Measurements from ENCODE around the gene EFCAB11. TPM values are rescaled to one million over a fixed set of nuclear protein-coding genes. Genes with fewer than 3 reads are reported as not detected.

EFCAB11 gene
- total and polyA plus RNA-seq, 2 donors (not counting 3 experiments of a cell fraction or from before 2014, with no cell fraction given), result 2.8 to 6.3 TPM

DNA sequence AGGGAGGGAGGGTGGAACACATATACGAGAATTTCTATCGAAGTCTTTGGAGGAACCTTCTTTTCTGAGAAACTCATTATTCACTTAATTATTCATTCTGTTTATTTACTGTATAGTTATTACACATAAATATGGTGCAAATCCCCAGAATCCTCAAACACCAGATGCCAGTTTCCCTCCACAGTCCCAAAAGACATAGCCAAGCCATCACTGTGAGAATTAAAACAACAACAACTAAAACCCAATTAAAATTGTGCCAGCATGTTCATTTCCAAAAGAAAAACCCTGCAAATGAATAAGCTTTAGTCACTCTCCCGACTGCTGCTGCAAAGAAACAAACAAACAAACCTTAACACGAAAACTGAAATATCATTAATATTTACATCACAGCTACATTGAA, 173.5 kb downstream of the EFCAB11 start:
- intact Hi-C loops (cut with micrococcal nuclease) (no loop called here), dilution Hi-C loops (cut with MboI; ENCODE audit: extremely low pct_ligation_motif_present, low sequenced_read_pairs) (no loop called here)
- BruUV-seq (replicated peaks), result no TSS peak

More for the DNA sequence above, 173.5 kb downstream of the EFCAB11 start:
- ChIA-PET POLR2A (no interaction called here), CTCF (interaction anchor here (0.7 kb wide), 1 partner anchor 155 kb away, joined by 3 read pairs; no protein-coding TSS in a partner anchor)
- Histone ChIP-seq H2AFZ (ENCODE audit: low read depth, low read length) (no peak overlapping the region), H4K20me1 (replicated peaks; ENCODE audit: control insufficient read depth, extremely low read depth, insufficient read depth, low read length) (no peaks in the 10 kb centered on the region), H3K9ac (replicated peaks; ENCODE audit: extremely low read depth, insufficient read depth, low read length) (no peak overlapping the region), H3K36me3 (ENCODE audit: control insufficient read depth in 2 of 2, extremely low read depth in 1 of 2, insufficient read depth in 2 of 2, low read length in 2 of 2) (no peaks in the 10 kb centered on the region), H3K9me1 (replicated peaks; ENCODE audit: control insufficient read depth, extremely low read depth, insufficient read depth, low read length) (no peaks in the 10 kb centered on the region), H3K9me3 (replicated peaks; ENCODE audit: control insufficient read depth, insufficient read depth, low read length) (no peaks in the 10 kb centered on the region), H3K79me2 (ENCODE audit: control insufficient read depth, insufficient read depth, low read length) (no peaks in the 10 kb centered on the region), H3K27me3 (ENCODE audit: control insufficient read depth in 2 of 2, insufficient read depth in 2 of 2, low read length in 2 of 2) (no peaks in the 10 kb centered on the region), H3K27ac (ENCODE audit: insufficient read depth, low read depth, low read length) (no peak overlapping the region), H3K4me2 (ENCODE audit: insufficient read depth, low read length) (no peak overlapping the region), H3K4me1 (ENCODE audit: control insufficient read depth, extremely low read depth, insufficient read depth, low read length) (no peaks in the 10 kb centered on the region), H3K4me3 (replicated peaks in 1 of 3; ENCODE audit: insufficient read depth in 1 of 3, low read depth in 1 of 3, low read length in 3 of 3) (no peak overlapping the region)
- FAIRE-seq, result no peak
- TF ChIP-seq, protein P1, sequence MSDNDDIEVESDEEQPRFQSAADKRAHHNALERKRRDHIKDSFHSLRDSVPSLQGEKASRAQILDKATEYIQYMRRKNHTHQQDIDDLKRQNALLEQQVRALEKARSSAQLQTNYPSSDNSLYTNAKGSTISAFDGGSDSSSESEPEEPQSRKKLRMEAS (IDR thresholded peaks at IDR 0.05; ENCODE audit: insufficient read depth, insufficient read length), result no peak
- TF ChIP-seq POLR2AphosphoS5 (IDR thresholded peaks at IDR 0.05; ENCODE audit: insufficient read depth, low read depth, low read length) (no peak), JUN (IDR thresholded peaks at IDR 0.05; ENCODE audit: borderline replicate concordance, insufficient read depth, insufficient read length, low read depth) (no peak), FOS (IDR thresholded peaks at IDR 0.05; ENCODE audit: borderline replicate concordance, insufficient read depth, low read length) (no peak), EZH2 (IDR thresholded peaks at IDR 0.05; ENCODE audit: borderline replicate concordance, low read depth, low read length, severe bottlenecking) (no peak), POLR2A (IDR thresholded peaks at IDR 0.05; ENCODE audit: low read depth, low read length) (no peak), MYC (IDR thresholded peaks at IDR 0.05; ENCODE audit: low read depth, low read length) (no peak), GATA2 (IDR thresholded peaks at IDR 0.05; ENCODE audit: insufficient read depth, insufficient read length, low read depth, low read length) (no peak)
- TF ChIP-seq, protein P2, sequence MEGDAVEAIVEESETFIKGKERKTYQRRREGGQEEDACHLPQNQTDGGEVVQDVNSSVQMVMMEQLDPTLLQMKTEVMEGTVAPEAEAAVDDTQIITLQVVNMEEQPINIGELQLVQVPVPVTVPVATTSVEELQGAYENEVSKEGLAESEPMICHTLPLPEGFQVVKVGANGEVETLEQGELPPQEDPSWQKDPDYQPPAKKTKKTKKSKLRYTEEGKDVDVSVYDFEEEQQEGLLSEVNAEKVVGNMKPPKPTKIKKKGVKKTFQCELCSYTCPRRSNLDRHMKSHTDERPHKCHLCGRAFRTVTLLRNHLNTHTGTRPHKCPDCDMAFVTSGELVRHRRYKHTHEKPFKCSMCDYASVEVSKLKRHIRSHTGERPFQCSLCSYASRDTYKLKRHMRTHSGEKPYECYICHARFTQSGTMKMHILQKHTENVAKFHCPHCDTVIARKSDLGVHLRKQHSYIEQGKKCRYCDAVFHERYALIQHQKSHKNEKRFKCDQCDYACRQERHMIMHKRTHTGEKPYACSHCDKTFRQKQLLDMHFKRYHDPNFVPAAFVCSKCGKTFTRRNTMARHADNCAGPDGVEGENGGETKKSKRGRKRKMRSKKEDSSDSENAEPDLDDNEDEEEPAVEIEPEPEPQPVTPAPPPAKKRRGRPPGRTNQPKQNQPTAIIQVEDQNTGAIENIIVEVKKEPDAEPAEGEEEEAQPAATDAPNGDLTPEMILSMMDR (IDR thresholded peaks at IDR 0.05; ENCODE audit: extremely low read depth in 1 of 2, insufficient read depth in 1 of 2, low read depth in 1 of 2, low read length in 2 of 2), result no peak
- DNase-seq (ENCODE audit: low read depth, low spot score), result no peak

Data from endothelial cell of umbilical vein (primary cell).